ENCODE data around the gene IYD. TPM values are rescaled to one million over a fixed set of nuclear protein-coding genes. Genes with fewer than 3 reads are reported as not detected.

Gene IYD, protein sequence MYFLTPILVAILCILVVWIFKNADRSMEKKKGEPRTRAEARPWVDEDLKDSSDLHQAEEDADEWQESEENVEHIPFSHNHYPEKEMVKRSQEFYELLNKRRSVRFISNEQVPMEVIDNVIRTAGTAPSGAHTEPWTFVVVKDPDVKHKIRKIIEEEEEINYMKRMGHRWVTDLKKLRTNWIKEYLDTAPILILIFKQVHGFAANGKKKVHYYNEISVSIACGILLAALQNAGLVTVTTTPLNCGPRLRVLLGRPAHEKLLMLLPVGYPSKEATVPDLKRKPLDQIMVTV
- 0.01 to 0.02 TPM (median 0.01 TPM) in 3 of 5 replicates, not detected in the others for total RNA-seq (2022; extraction: Qiagen RNA extraction)

DNA sequence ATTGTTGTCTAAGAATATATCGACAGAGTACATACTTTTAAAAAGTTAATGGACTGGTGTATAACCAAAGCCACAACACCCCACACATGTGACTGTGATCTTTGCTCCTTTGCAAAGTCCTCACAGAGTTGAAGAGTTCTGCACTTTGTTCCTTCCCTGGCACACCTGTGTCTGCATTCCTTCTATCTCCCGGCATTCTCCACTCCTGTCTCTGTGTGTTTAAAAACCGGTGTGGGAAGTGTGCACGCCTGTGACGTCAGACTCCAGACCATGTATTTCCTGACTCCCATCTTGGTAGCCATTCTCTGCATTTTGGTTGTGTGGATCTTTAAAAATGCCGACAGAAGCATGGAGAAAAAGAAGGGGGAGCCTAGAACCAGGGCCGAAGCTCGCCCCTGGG lies at the start of gene IYD:
TSS of gene IYD (plus strand) at position 251 of the 400 bp plus-strand sequence. CDS start at position 271, 20 bp downstream.

Other genes starting within 250 kb of the IYD start
- gene PPP1R14C, start 226.0 kb upstream of the IYD start, total RNA-seq (2022; extraction: Qiagen RNA extraction) = 2.4 to 3.4 TPM (median 2.8 TPM) in 5 replicates
- 0.32 to 1.3 TPM (median 0.58 TPM) in 5 replicates for gene PLEKHG1, start 230.9 kb downstream of the IYD start, total RNA-seq (2022; extraction: Qiagen RNA extraction)